Large intestine (tissue), 3 donors: ENCODE results near the gene COL23A1. TPM values are rescaled to one million over a fixed set of nuclear protein-coding genes. Genes with fewer than 3 reads are reported as not detected.

ENCODE experiments used
- DNase-seq, 2 donors: peaks; one replicate each; pipeline versions ENCODE4 v3.0.0 to v3.0.0-alpha.2; 2013
- H3K27ac ChIP-seq: one replicate; pipeline ENCODE4 v1.5.1; 2013; ENCODE audit warnings: low read length
- H3K27me3 ChIP-seq: 2 replicates; pipeline ENCODE4 v1.6.1; 2013; ENCODE audit warnings: low read length; ENCODE audit not compliant: control insufficient read depth, insufficient read depth
- H3K36me3 ChIP-seq: 2 replicates; pipeline ENCODE4 v1.6.1; 2013; ENCODE audit warnings: low read length; ENCODE audit not compliant: control insufficient read depth, insufficient read depth
- H3K4me1 ChIP-seq: one replicate; pipeline ENCODE4 v1.6.1; 2013; ENCODE audit warnings: low read length; ENCODE audit not compliant: control insufficient read depth, insufficient read depth
- H3K4me3 ChIP-seq: one replicate; pipeline ENCODE4 v1.5.1; 2013; ENCODE audit warnings: low read length
- H3K9me3 ChIP-seq: one replicate; pipeline ENCODE4 v1.6.1; 2013; ENCODE audit warnings: mild to moderate bottlenecking, low read depth, low read length, moderate library complexity; ENCODE audit not compliant: control insufficient read depth
- WGBS: methylation state at CpG from one replicate; pipeline ENCODE4 v1.1.5; 2013; ENCODE audit warnings: low lambda C conversion rate; ENCODE audit not compliant: insufficient coverage; 5-methylcytosine and 5-hydroxymethylcytosine counted together
- polyA plus RNA-seq: library from polyadenylated mRNA; unstranded; fragments of 120-200 nt; gene quantifications from one replicate; pipeline ENCODE4 v1.2.1, GENCODE V29; 2013

The COL23A1 gene
- polyA plus RNA-seq, 1 donor, result 8.9 TPM

- peak; percentile 43 to 61 for DNase-seq
- Histone ChIP-seq H3K4me3 (no peak overlapping the region), H3K36me3 (no peaks in the 10 kb centered on the region), H3K4me1 (no peaks in the 10 kb centered on the region), H3K27me3 (peaks cover 10% of the 10 kb centered on the region), H3K9me3 (no peaks in the 10 kb centered on the region), H3K27ac (no peak overlapping the region)
- no CpG with 5 or more reads among the region's 33 CpGs for WGBS
These were observed 310.3 kb downstream of the COL23A1 start for GRCh38 chr5:178279723-178280438.

- no peak for DNase-seq
These were observed 311.0 kb downstream of the COL23A1 start for GRCh38 chr5:178279026-178279722.

GRCh38 chr5:178278358-178279023, 311.7 kb downstream of the COL23A1 start:
- no peak for DNase-seq
- no peaks in the 10 kb centered on the region for H3K4me1 ChIP-seq
- H3K4me3 ChIP-seq, result no peak overlapping the region
- no peaks in the 10 kb centered on the region for H3K9me3 ChIP-seq
- peaks cover 10% of the 10 kb centered on the region for H3K27me3 ChIP-seq
- no CpG with 5 or more reads among the region's 18 CpGs for WGBS
- H3K27ac ChIP-seq, result no peak overlapping the region
- no peaks in the 10 kb centered on the region for H3K36me3 ChIP-seq

More at GRCh38 chr5:178279026-178279722, 311.0 kb downstream of the COL23A1 start:
- no peak overlapping the region for H3K4me3 ChIP-seq
- H3K27me3 ChIP-seq, result peaks cover 10% of the 10 kb centered on the region
- H3K27ac ChIP-seq, result no peak overlapping the region
- WGBS, result no CpG with 5 or more reads among the region's 14 CpGs
- no peaks in the 10 kb centered on the region for H3K4me1 ChIP-seq
- no peaks in the 10 kb centered on the region for H3K36me3 ChIP-seq
- H3K9me3 ChIP-seq, result no peaks in the 10 kb centered on the region

- DNase-seq, result no peak
- Histone ChIP-seq H3K4me1 (no peaks in the 10 kb centered on the region), H3K27ac (no peak overlapping the region), H3K27me3 (peaks cover 10% of the 10 kb centered on the region), H3K36me3 (no peaks in the 10 kb centered on the region), H3K4me3 (no peak overlapping the region), H3K9me3 (no peaks in the 10 kb centered on the region)
- WGBS, result no CpG with 5 or more reads among the region's 12 CpGs
These were observed 312.3 kb downstream of the COL23A1 start for GRCh38 chr5:178277866-178278265.

- Histone ChIP-seq H3K27me3 (peaks cover 10% of the 10 kb centered on the region), H3K4me1 (no peaks in the 10 kb centered on the region), H3K9me3 (no peaks in the 10 kb centered on the region), H3K4me3 (no peak overlapping the region), H3K36me3 (no peaks in the 10 kb centered on the region), H3K27ac (no peak overlapping the region)
- no CpG with 5 or more reads among the region's 9 CpGs for WGBS
- no peak for DNase-seq
These were observed 312.8 kb downstream of the COL23A1 start for GRCh38 chr5:178277346-178277745.

- no peak overlapping the region for H3K4me3 ChIP-seq
- no peaks in the 10 kb centered on the region for H3K9me3 ChIP-seq
- no peak for DNase-seq
- WGBS, result 100% methylated on average over 1 of the region's 20 CpGs
- no peaks in the 10 kb centered on the region for H3K36me3 ChIP-seq
- H3K27me3 ChIP-seq, result peaks cover 3% of the 10 kb centered on the region
- H3K27ac ChIP-seq, result no peak overlapping the region
- no peaks in the 10 kb centered on the region for H3K4me1 ChIP-seq
These were observed 315.2 kb downstream of the COL23A1 start for GRCh38 chr5:178274781-178275537.

- DNase-seq, result no peak
- Histone ChIP-seq H3K27ac (no peak overlapping the region), H3K4me1 (no peaks in the 10 kb centered on the region)
These were observed 316.3 kb downstream of the COL23A1 start for GRCh38 chr5:178273665-178274541.

GRCh38 chr5:178273041-178273440, 317.2 kb downstream of the COL23A1 start:
- H3K4me3 ChIP-seq, result no peak overlapping the region
- no peaks in the 10 kb centered on the region for H3K27me3 ChIP-seq
- no CpG with 5 or more reads among the region's 15 CpGs for WGBS
- H3K36me3 ChIP-seq, result no peaks in the 10 kb centered on the region
- no peaks in the 10 kb centered on the region for H3K4me1 ChIP-seq
- no peak for DNase-seq
- no peak overlapping the region for H3K27ac ChIP-seq
- no peaks in the 10 kb centered on the region for H3K9me3 ChIP-seq

More at GRCh38 chr5:178273665-178274541, 316.3 kb downstream of the COL23A1 start:
- H3K27me3 ChIP-seq, result peaks cover under 1% of the 10 kb centered on the region
- no peak overlapping the region for H3K4me3 ChIP-seq
- H3K9me3 ChIP-seq, result no peaks in the 10 kb centered on the region
- H3K36me3 ChIP-seq, result no peaks in the 10 kb centered on the region
- WGBS, result no CpG with 5 or more reads among the region's 14 CpGs

- Histone ChIP-seq H3K4me1 (no peaks in the 10 kb centered on the region), H3K27me3 (no peaks in the 10 kb centered on the region), H3K9me3 (no peaks in the 10 kb centered on the region), H3K36me3 (no peaks in the 10 kb centered on the region), H3K4me3 (no peak overlapping the region), H3K27ac (no peak overlapping the region)
- no peak for DNase-seq
- WGBS, result no CpG with 5 or more reads among the region's 9 CpGs
These were observed 317.6 kb downstream of the COL23A1 start for GRCh38 chr5:178272591-178272990.
